Dendritic cell treated with granulocyte-macrophage colony-stimulating factor and Interleukin-4, amounts not matched to agents 40 ng/mL and 50 ng/mL, for 4 days (primary cell): ENCODE measurements around the gene TRPV3.
A peak's percentile ranks its signal among the peaks of the same experiment; 100 is the strongest.
"Not testable (repeated sequence)": the region's sequence is repeated elsewhere in the genome, so short reads cannot be mapped to it uniquely, and the experiment has no call there.

Experiments
- H3K27ac Mint-ChIP-seq: one replicate; pipeline ENCODE4 v1.8.0; 2022; ENCODE audit warnings: mild to moderate bottlenecking, mixed read lengths
- H3K27me3 Mint-ChIP-seq: one replicate; pipeline ENCODE4 v1.8.0; 2022; ENCODE audit warnings: mild to moderate bottlenecking, mixed read lengths
- H3K36me3 Mint-ChIP-seq: one replicate; pipeline ENCODE4 v1.8.0; 2022; ENCODE audit warnings: low read depth, mixed read lengths
- H3K4me1 Mint-ChIP-seq: one replicate; pipeline ENCODE4 v1.8.0; 2022; ENCODE audit warnings: low read depth, mixed read lengths
- H3K4me3 Mint-ChIP-seq: one replicate; pipeline ENCODE4 v1.8.0; 2022; ENCODE audit warnings: mild to moderate bottlenecking, moderate library complexity, mixed read lengths
- H3K9me3 Mint-ChIP-seq: one replicate; pipeline ENCODE4 v1.8.0; 2022; ENCODE audit warnings: mixed read lengths
- intact Hi-C: fragments of 100-400 bp; cut with micrococcal nuclease; formaldehyde crosslinking; loops from one replicate; pipeline ENCODE4 v1.15.0; 2022

Gene TRPV3

GRCh38 chr17:3590231-3590630 is 32.6 kb upstream of the TRPV3 start:
- no peaks in the 10 kb centered on the region for H3K9me3 Mint-ChIP-seq
- H3K4me3 Mint-ChIP-seq, result no peak overlapping the region
- peaks cover 10% of the 10 kb centered on the region for H3K4me1 Mint-ChIP-seq
- peaks cover 95% of the 10 kb centered on the region for H3K36me3 Mint-ChIP-seq
- intact Hi-C loops, result no loop called here
- H3K27me3 Mint-ChIP-seq, result no peaks in the 10 kb centered on the region
- H3K27ac Mint-ChIP-seq, result no peak overlapping the region

- Mint-ChIP-seq H3K9me3 (no peaks in the 10 kb centered on the region), H3K27me3 (no peaks in the 10 kb centered on the region), H3K4me1 (peaks cover 10% of the 10 kb centered on the region), H3K27ac (no peak overlapping the region), H3K4me3 (no peak overlapping the region), H3K36me3 (peaks cover 95% of the 10 kb centered on the region)
- intact Hi-C loops, result no loop called here
These were observed 32.2 kb upstream of the TRPV3 start for GRCh38 chr17:3589784-3590183.

- Mint-ChIP-seq H3K27me3 (no peaks in the 10 kb centered on the region), H3K4me1 (peaks cover 10% of the 10 kb centered on the region), H3K36me3 (peaks cover 99% of the 10 kb centered on the region), H3K4me3 (no peak overlapping the region), H3K9me3 (no peaks in the 10 kb centered on the region), H3K27ac (no peak overlapping the region)
- intact Hi-C loops, result no loop called here
These were observed 28.2 kb upstream of the TRPV3 start for GRCh38 chr17:3585826-3586225.

- intact Hi-C loops, result no loop called here
- Mint-ChIP-seq H3K4me3 (no peak overlapping the region), H3K27ac (no peak overlapping the region), H3K9me3 (no peaks in the 10 kb centered on the region), H3K36me3 (peaks cover 99% of the 10 kb centered on the region), H3K4me1 (peaks cover 10% of the 10 kb centered on the region), H3K27me3 (no peaks in the 10 kb centered on the region)
These were observed 25.8 kb upstream of the TRPV3 start for GRCh38 chr17:3583456-3583855.

- H3K27ac Mint-ChIP-seq, result no peak overlapping the region
- H3K36me3 Mint-ChIP-seq, result peaks cover 95% of the 10 kb centered on the region
- no peaks in the 10 kb centered on the region for H3K9me3 Mint-ChIP-seq
- H3K4me3 Mint-ChIP-seq, result no peak overlapping the region
- intact Hi-C loops, result no loop called here
- no peaks in the 10 kb centered on the region for H3K27me3 Mint-ChIP-seq
- peaks cover 10% of the 10 kb centered on the region for H3K4me1 Mint-ChIP-seq
These were observed 25.3 kb upstream of the TRPV3 start for GRCh38 chr17:3582915-3583314.

- H3K4me3 Mint-ChIP-seq, H3K27ac Mint-ChIP-seq, H3K27me3 Mint-ChIP-seq, intact Hi-C loops, H3K4me1 Mint-ChIP-seq, H3K9me3 Mint-ChIP-seq: not testable (repeated sequence)
- H3K36me3 Mint-ChIP-seq, result peaks cover 95% of the 10 kb centered on the region
These were observed 21.1 kb upstream of the TRPV3 start for GRCh38 chr17:3578667-3579066.

- Mint-ChIP-seq H3K27ac (no peak overlapping the region), H3K4me3 (no peak overlapping the region), H3K9me3 (no peaks in the 10 kb centered on the region), H3K27me3 (no peaks in the 10 kb centered on the region), H3K36me3 (peaks cover 96% of the 10 kb centered on the region), H3K4me1 (peaks cover 7% of the 10 kb centered on the region)
- intact Hi-C loops, result no loop called here
These were observed 19.4 kb upstream of the TRPV3 start for GRCh38 chr17:3576970-3577369.

- Mint-ChIP-seq H3K27ac (peak overlapping the region; percentile 17), H3K4me1 (peaks cover 7% of the 10 kb centered on the region), H3K27me3 (no peaks in the 10 kb centered on the region), H3K9me3 (no peaks in the 10 kb centered on the region), H3K4me3 (no peak overlapping the region), H3K36me3 (peaks cover 96% of the 10 kb centered on the region)
- intact Hi-C loops, result no loop called here
These were observed 17.9 kb upstream of the TRPV3 start for GRCh38 chr17:3575511-3575910.

GRCh38 chr17:3574231-3574630 is 16.6 kb upstream of the TRPV3 start:
- no peak overlapping the region for H3K4me3 Mint-ChIP-seq
- H3K27ac Mint-ChIP-seq, result no peak overlapping the region
- H3K4me1 Mint-ChIP-seq, result peaks cover 7% of the 10 kb centered on the region
- intact Hi-C loops, result no loop called here
- peaks cover 96% of the 10 kb centered on the region for H3K36me3 Mint-ChIP-seq
- H3K27me3 Mint-ChIP-seq, result no peaks in the 10 kb centered on the region
- H3K9me3 Mint-ChIP-seq, result no peaks in the 10 kb centered on the region

- Mint-ChIP-seq H3K36me3 (peaks cover 96% of the 10 kb centered on the region), H3K27me3 (no peaks in the 10 kb centered on the region), H3K9me3 (no peaks in the 10 kb centered on the region), H3K4me3 (no peak overlapping the region), H3K27ac (no peak overlapping the region), H3K4me1 (peaks cover 7% of the 10 kb centered on the region)
- intact Hi-C loops, result no loop called here
These were observed 15.9 kb upstream of the TRPV3 start for GRCh38 chr17:3573246-3574100.

GRCh38 chr17:3572231-3572630 is 14.6 kb upstream of the TRPV3 start:
- no peak overlapping the region for H3K4me3 Mint-ChIP-seq
- peaks cover 7% of the 10 kb centered on the region for H3K4me1 Mint-ChIP-seq
- peaks cover 100% of the 10 kb centered on the region for H3K36me3 Mint-ChIP-seq
- intact Hi-C loops, result no loop called here
- no peaks in the 10 kb centered on the region for H3K27me3 Mint-ChIP-seq
- no peak overlapping the region for H3K27ac Mint-ChIP-seq
- H3K9me3 Mint-ChIP-seq, result no peaks in the 10 kb centered on the region

GRCh38 chr17:3571043-3571900 is 13.7 kb upstream of the TRPV3 start:
- intact Hi-C loops, result no loop called here
- peaks cover 100% of the 10 kb centered on the region for H3K36me3 Mint-ChIP-seq
- H3K27me3 Mint-ChIP-seq, result no peaks in the 10 kb centered on the region
- H3K27ac Mint-ChIP-seq, result no peak overlapping the region
- peaks cover 7% of the 10 kb centered on the region for H3K4me1 Mint-ChIP-seq
- no peaks in the 10 kb centered on the region for H3K9me3 Mint-ChIP-seq
- no peak overlapping the region for H3K4me3 Mint-ChIP-seq

- H3K9me3 Mint-ChIP-seq, result no peaks in the 10 kb centered on the region
- peaks cover 100% of the 10 kb centered on the region for H3K36me3 Mint-ChIP-seq
- H3K27me3 Mint-ChIP-seq, result no peaks in the 10 kb centered on the region
- H3K27ac Mint-ChIP-seq, result no peak overlapping the region
- intact Hi-C loops, result no loop called here
- no peak overlapping the region for H3K4me3 Mint-ChIP-seq
- H3K4me1 Mint-ChIP-seq, result no peaks in the 10 kb centered on the region
These were observed 12.0 kb upstream of the TRPV3 start for GRCh38 chr17:3569534-3570137.

- intact Hi-C loops, result no loop called here
- peaks cover 11% of the 10 kb centered on the region for H3K4me1 Mint-ChIP-seq
- H3K36me3 Mint-ChIP-seq, result peaks cover 75% of the 10 kb centered on the region
- H3K4me3 Mint-ChIP-seq, result no peak overlapping the region
- H3K9me3 Mint-ChIP-seq, result no peaks in the 10 kb centered on the region
- H3K27ac Mint-ChIP-seq, result no peak overlapping the region
- no peaks in the 10 kb centered on the region for H3K27me3 Mint-ChIP-seq
These were observed 8.9 kb upstream of the TRPV3 start for GRCh38 chr17:3566551-3566950.
